Gastroesophageal sphincter (tissue), 3 donors: ENCODE results near the gene MRPL11.

ENCODE experiments used
- CTCF ChIP-seq, 4 experiments: fragments of 200-600 bp in 2 of 4; fragments of 450-650 bp in 2 of 4; sonication (generic) in 1 of 4; IDR thresholded peaks; one replicate each; pipeline ENCODE4 v1.5.1; 2017 to 2019; ENCODE audit warnings: antibody characterized with exemption in 4 of 4, mild to moderate bottlenecking in 2 of 4, moderate library complexity in 2 of 4
- EP300 ChIP-seq: sonication (generic); formaldehyde crosslinking; IDR thresholded peaks from one replicate; pipeline ENCODE4 v1.6.1; 2017; ENCODE audit warnings: antibody characterized with exemption, mild to moderate bottlenecking
- POLR2A ChIP-seq, 2 donors: fragments of 450-650 bp; IDR thresholded peaks; one replicate each; pipeline ENCODE4 v1.6.1; 2017; ENCODE audit warnings: antibody characterized with exemption in 2 of 2, mild to moderate bottlenecking in 2 of 2, moderate library complexity in 1 of 2
- POLR2AphosphoS5 ChIP-seq: sonication (generic); formaldehyde crosslinking; IDR thresholded peaks from one replicate; pipeline ENCODE4 v1.6.1; 2017; ENCODE audit warnings: antibody characterized with exemption

DNA sequence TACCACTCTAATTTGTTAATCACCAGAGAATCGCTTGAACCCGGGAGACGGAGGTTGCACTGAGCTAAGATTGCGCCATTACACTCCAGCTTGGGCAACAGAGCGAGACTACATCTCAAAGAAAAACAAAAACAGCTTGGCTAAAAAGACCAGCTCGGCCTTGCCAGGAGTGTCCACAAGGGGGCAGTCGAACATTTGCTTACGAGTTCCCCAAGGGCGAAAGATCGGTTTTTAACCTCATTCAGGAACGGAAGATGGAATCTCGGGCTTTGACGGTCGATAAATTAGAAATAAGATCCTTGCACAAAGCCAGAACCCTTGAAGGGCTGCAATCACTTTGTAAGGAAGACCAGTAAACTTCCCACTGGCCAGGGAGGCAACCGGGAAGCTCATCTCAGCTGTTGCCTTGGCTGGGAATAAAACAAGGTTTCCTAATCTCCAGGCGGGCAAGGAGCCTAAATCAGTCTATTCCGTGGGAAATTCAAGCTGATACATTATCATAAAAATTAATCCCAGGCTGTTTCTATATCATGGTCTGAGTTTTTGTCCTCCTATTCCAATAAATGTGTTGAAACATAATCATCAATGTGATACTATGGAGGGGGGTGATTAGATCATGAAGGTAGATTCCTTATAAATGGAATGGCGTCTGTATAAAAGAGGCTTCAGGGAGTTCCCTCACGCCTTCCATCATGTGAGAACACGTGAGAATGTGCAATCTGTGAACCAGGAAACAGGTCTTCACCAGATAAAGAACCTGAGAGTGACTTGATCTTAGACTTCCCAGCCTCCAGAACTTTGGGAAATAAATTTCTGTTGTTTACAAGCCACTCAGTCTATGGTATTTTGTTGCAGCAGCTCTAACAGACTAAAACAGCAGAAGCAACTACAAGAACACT, 52.2 kb downstream of the MRPL11 start:
- peak; percentile 75 to 95 (median 86) for TF ChIP-seq CTCF (IDR thresholded peaks at IDR 0.05)
- no peak for TF ChIP-seq EP300
- TF ChIP-seq POLR2A (IDR thresholded peaks at IDR 0.05): no peak
- TF ChIP-seq POLR2AphosphoS5: no peak
